Right lobe of liver (tissue), 4 donors: ENCODE results near the gene FSTL5.

Source experiments
- CTCF ChIP-seq, 4 donors: fragments of 200-600 bp in 3 of 4; fragments of 450-650 bp in 1 of 4; IDR thresholded peaks; one replicate each; pipeline versions ENCODE4 v1.5.1 to v1.8.0; 2016 to 2022; ENCODE audit warnings: antibody characterized with exemption in 4 of 4, mild to moderate bottlenecking in 2 of 4
- POLR2A ChIP-seq: fragments of 450-650 bp; IDR thresholded peaks from one replicate; pipeline ENCODE4 v1.6.1; 2017; ENCODE audit warnings: antibody characterized with exemption, mild to moderate bottlenecking
- donor health status: DM: no; HTN: no; CAD: no.
- donor health status: DM: no; HTN: no; CAD: no.
- donor health status: DM: no; HTN: yes; CAD: no.

- no peak for TF ChIP-seq CTCF (IDR thresholded peaks at IDR 0.05)
- no peak for TF ChIP-seq POLR2A
Observed at GRCh38 chr4:161892951-161893350, 270.8 kb downstream of the FSTL5 start.
